Measurements from ENCODE around the gene SSUH2.

- TF ChIP-seq POLR2A (IDR thresholded peaks at IDR 0.05), result no peak
- TF ChIP-seq CTCF (IDR thresholded peaks at IDR 0.05), result no peak
Measured at GRCh38 chr3:8668216-8668615, 23.6 kb upstream of the SSUH2 start.
